ENCODE data around the gene TMEM164.
A peak's percentile ranks its signal among the peaks of the same experiment; 100 is the strongest.

The TMEM164 gene

DNA sequence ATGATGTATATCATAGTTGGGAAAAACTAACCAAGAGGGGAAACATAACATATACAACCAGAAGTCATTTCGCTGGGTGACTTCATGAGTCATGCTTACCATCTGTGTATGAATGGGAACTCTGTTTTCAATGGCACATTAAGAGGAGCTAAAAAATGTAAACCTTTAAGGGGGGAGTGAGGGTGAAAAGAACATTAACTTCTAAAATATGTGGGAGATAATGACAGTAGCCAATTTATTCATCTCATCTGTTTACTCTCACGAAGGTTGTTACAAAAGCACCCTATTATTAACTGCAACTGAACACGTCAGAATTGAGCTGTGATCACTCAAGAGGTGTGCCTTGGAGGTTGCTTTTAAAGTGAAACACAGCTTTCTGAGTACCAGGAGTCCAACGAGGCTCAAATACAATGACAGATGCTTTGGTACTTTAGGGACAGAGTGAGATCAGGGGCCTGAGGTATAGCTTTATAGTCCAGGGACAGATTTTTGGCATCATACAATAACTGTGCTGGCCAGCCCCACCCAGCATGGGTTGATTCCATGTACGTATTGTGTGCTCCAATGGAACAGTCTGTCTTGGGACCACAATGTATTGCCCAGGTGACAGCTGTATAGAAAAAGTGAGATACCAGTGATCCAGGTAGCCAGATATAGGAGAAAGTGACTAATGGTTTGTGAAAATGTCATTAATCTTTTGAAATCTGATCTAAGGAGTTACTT is 207.7 kb downstream of the TMEM164 start:
- no peaks in the 10 kb centered on the region for H3K27me3 ChIP-seq (ENCODE audit: insufficient read depth, low read depth)
- no peaks in the 10 kb centered on the region for H3K36me3 ChIP-seq (ENCODE audit: insufficient read depth)
- H3K4me3 ChIP-seq (IDR thresholded peaks at IDR 0.05; ENCODE audit: insufficient read depth, low read depth, low read length), result no peak overlapping the region
- H2AFZ ChIP-seq (ENCODE audit: low read depth), result no peak overlapping the region
- no peak overlapping the region for H3K9ac ChIP-seq
- H3K27ac ChIP-seq, result no peak overlapping the region
- no peaks in the 10 kb centered on the region for H3K4me1 ChIP-seq (ENCODE audit: low read depth, poor library complexity, severe bottlenecking)
- H4K20me1 ChIP-seq (ENCODE audit: insufficient read depth), result no peaks in the 10 kb centered on the region
- TF ChIP-seq, protein P1, sequence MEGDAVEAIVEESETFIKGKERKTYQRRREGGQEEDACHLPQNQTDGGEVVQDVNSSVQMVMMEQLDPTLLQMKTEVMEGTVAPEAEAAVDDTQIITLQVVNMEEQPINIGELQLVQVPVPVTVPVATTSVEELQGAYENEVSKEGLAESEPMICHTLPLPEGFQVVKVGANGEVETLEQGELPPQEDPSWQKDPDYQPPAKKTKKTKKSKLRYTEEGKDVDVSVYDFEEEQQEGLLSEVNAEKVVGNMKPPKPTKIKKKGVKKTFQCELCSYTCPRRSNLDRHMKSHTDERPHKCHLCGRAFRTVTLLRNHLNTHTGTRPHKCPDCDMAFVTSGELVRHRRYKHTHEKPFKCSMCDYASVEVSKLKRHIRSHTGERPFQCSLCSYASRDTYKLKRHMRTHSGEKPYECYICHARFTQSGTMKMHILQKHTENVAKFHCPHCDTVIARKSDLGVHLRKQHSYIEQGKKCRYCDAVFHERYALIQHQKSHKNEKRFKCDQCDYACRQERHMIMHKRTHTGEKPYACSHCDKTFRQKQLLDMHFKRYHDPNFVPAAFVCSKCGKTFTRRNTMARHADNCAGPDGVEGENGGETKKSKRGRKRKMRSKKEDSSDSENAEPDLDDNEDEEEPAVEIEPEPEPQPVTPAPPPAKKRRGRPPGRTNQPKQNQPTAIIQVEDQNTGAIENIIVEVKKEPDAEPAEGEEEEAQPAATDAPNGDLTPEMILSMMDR (conservative IDR thresholded peaks at IDR 0.05; ENCODE audit: low read depth, low read length), result no peak
- no peak overlapping the region for H3K4me2 ChIP-seq
- no peaks in the 10 kb centered on the region for H3K79me2 ChIP-seq (ENCODE audit: insufficient read depth, low read depth)

DNA sequence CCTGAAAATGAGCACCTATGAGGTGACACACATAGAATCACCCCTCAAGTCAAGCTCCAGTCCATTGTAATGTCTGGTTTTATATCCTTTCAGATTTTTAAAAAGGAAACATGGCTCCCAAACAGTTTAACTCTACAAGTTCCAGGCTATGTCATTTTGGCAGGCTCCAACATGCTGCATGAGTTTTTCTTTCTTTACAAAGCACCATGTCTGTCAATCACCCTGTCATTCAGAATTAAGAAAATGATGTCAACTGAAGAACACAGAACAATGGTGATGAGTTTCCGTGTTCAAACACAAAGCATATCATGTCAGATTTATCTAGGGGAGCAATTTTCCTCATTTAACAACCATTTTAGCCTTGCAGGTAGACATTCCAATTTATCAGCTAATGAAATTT is 208.4 kb downstream of the TMEM164 start:
- Histone ChIP-seq H3K4me1 (ENCODE audit: low read depth, poor library complexity, severe bottlenecking) (no peaks in the 10 kb centered on the region), H3K27me3 (ENCODE audit: insufficient read depth, low read depth) (no peaks in the 10 kb centered on the region), H3K36me3 (ENCODE audit: insufficient read depth) (no peaks in the 10 kb centered on the region), H3K79me2 (ENCODE audit: insufficient read depth, low read depth) (no peaks in the 10 kb centered on the region), H3K4me2 (no peak overlapping the region), H3K27ac (no peak overlapping the region), H4K20me1 (ENCODE audit: insufficient read depth) (no peaks in the 10 kb centered on the region), H3K4me3 (IDR thresholded peaks at IDR 0.05; ENCODE audit: insufficient read depth, low read depth, low read length) (no peak overlapping the region), H3K9ac (no peak overlapping the region), H2AFZ (ENCODE audit: low read depth) (no peak overlapping the region)
- TF ChIP-seq, protein P1 (conservative IDR thresholded peaks at IDR 0.05; ENCODE audit: low read depth, low read length), result no peak

DNA sequence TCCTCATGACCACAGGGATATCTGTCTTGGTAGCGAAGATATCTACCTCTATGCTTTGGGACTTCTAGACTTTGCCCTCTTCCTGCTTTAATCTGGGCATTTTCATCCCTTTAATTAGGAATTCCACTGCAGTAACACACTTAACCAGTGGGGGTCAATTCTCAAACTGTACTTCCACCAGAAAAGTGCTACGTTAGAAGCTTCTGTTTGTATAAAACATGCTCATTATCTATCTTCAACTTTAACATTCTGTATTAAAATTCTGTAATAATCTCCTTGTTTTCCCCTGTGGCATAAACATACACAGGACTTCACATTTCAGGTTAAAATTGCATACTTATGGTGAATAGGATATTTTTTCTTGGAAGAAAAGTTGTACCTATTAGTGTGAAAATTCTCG is 209.4 kb downstream of the TMEM164 start:
- TF ChIP-seq, protein P1 (conservative IDR thresholded peaks at IDR 0.05; ENCODE audit: low read depth, low read length), result 0 out of 2 replicates have a peak, but pooled peaks have one; percentile 14
- H3K4me3 ChIP-seq (IDR thresholded peaks at IDR 0.05; ENCODE audit: insufficient read depth, low read depth, low read length), result no peak overlapping the region
- no peaks in the 10 kb centered on the region for H3K36me3 ChIP-seq (ENCODE audit: insufficient read depth)
- no peaks in the 10 kb centered on the region for H3K4me1 ChIP-seq (ENCODE audit: low read depth, poor library complexity, severe bottlenecking)
- H3K27me3 ChIP-seq (ENCODE audit: insufficient read depth, low read depth), result no peaks in the 10 kb centered on the region
- no peaks in the 10 kb centered on the region for H4K20me1 ChIP-seq (ENCODE audit: insufficient read depth)
- 0 out of 2 replicates have a peak, but pooled peaks cover 3% of the 10 kb centered on the region for H3K79me2 ChIP-seq (ENCODE audit: insufficient read depth, low read depth)
- no peak overlapping the region for H3K4me2 ChIP-seq
- no peak overlapping the region for H3K27ac ChIP-seq
- no peak overlapping the region for H2AFZ ChIP-seq (ENCODE audit: low read depth)
- H3K9ac ChIP-seq, result no peak overlapping the region

DNA sequence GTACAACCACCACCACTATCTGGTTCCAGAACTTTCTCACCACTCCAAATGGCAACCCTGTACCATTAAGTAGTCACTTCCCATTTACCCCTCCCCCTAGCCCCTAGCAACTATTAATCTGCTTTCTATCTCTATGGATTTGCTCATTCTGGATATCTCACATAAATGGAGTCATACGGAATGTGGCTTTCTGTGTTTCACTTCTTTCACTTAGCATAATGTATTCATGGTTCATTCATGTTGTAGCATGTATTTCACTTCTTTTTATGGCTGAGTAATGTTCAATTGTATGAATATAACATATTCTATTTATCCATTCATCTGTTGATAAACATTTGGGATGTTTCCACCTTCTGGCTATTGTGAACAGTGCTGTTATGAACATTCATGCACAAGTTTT is 210.3 kb downstream of the TMEM164 start:
- Histone ChIP-seq H3K4me2 (no peak overlapping the region), H3K27ac (no peak overlapping the region), H4K20me1 (ENCODE audit: insufficient read depth) (no peaks in the 10 kb centered on the region), H3K36me3 (ENCODE audit: insufficient read depth) (no peaks in the 10 kb centered on the region), H3K9ac (no peak overlapping the region), H3K27me3 (ENCODE audit: insufficient read depth, low read depth) (no peaks in the 10 kb centered on the region), H3K4me3 (IDR thresholded peaks at IDR 0.05; ENCODE audit: insufficient read depth, low read depth, low read length) (no peak overlapping the region), H2AFZ (ENCODE audit: low read depth) (no peak overlapping the region), H3K79me2 (ENCODE audit: insufficient read depth, low read depth) (0 out of 2 replicates have a peak, but pooled peaks cover 11% of the 10 kb centered on the region), H3K4me1 (ENCODE audit: low read depth, poor library complexity, severe bottlenecking) (no peaks in the 10 kb centered on the region)
- TF ChIP-seq, protein P1 (conservative IDR thresholded peaks at IDR 0.05; ENCODE audit: low read depth, low read length), result no peak

Measured in KMS-11 (cell line).